ENCODE data around the gene SLC26A4.

The SLC26A4 gene

GRCh38 chr7:107694386-107694785, 33.8 kb downstream of the SLC26A4 start:
- DNase-seq (ENCODE audit: low read depth in 2 of 2, low spot score in 1 of 2), result no peak

DNA sequence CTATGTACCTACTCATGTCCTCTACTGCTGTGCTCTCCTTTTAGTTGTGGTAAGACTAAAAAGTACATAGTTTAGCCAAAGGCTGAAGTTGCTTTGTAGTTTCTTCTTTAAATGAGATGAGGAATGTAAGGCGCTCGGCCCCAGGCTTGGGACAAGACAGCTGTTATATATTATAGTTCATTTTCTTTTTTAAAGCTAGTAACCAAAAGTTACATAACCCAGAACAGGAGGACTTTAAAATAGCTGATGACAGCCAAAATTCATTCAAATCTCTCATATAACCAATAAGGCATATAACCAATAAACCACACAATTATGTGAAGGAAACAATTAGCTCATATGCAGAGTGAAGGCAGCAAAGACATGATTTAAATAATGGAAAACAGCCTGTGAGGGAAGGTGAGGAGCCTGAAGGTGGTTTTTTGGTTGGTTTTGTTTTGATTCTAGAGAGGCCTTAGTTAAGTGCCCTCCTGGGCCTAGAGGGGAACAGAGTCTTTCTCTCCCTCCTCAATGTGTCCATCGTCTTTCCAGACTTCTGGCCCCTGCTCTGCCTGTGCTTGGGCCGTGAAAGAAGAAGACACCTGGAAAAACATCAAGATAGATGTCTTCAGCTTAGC, 35.8 kb downstream of the SLC26A4 start:
- no peak for DNase-seq (ENCODE audit: low read depth in 2 of 2, low spot score in 1 of 2)

DNA sequence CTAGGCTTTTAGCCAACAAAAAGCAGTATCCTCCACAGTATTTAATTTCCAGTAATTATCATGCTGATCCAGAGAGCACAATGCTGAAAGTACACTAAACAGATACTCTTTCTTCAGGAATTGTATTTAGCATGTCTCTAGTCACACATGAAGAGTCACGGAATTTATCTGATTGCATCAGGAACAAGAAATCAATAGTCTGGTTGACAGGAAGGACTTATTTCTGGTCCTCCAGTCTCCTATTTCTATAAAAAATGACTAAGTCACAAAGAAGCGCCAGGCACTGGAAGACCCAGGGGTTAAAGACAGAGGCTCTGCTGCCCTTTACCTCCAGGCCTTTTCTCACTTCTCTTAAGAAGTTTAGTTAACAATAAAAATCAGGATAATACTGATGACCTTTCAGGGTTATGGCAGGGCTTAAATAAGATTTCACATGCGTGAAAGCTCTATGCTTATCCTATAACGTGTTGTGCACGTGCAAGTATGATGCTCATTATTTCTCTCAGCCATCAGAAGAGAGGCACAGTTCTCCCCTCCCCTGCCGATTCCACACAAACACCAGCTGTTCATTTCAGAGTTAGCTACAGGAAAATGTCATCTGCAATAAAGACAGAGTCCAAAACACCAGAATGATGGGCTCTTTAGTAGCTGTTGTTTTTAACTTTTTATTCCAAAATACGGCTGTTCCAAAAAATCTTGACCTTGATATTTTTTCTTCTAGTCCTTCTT, 36.9 kb downstream of the SLC26A4 start:
- no peak for DNase-seq (ENCODE audit: low read depth in 2 of 2, low spot score in 1 of 2)

- no peak for DNase-seq (ENCODE audit: low read depth in 2 of 2, low spot score in 1 of 2)
Observed at GRCh38 chr7:107700570-107700969, 39.9 kb downstream of the SLC26A4 start.

GRCh38 chr7:107701191-107701590, 40.6 kb downstream of the SLC26A4 start:
- DNase-seq (ENCODE audit: low read depth in 2 of 2, low spot score in 1 of 2), result no peak

- no peak for DNase-seq (ENCODE audit: low read depth in 2 of 2, low spot score in 1 of 2)
Observed at GRCh38 chr7:107703219-107703618, 42.6 kb downstream of the SLC26A4 start.

DNA sequence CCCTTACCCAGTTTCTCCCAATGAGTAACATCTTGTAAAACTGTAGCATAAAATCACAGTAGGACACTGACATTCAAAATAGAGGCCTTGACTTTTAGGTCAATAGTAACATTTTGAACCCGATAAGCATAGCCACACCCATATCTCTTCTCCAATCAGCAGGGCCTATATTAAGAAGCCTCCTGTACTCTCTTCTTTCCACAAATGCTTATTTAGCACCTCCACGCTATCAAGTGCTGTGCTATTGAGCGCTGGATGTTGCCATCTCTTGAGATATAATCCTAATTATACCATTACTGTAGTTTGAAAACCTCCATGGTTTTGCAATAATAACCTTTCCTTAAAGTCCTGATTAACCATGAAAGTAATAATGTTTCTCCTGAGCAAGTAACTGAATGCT, 43.2 kb downstream of the SLC26A4 start:
- no peak for DNase-seq (ENCODE audit: low read depth in 2 of 2, low spot score in 1 of 2)

GRCh38 chr7:107708956-107709355, 48.3 kb downstream of the SLC26A4 start:
- DNase-seq (ENCODE audit: low read depth in 2 of 2, low spot score in 1 of 2), result no peak

- no peak for DNase-seq (ENCODE audit: low read depth in 2 of 2, low spot score in 1 of 2)
Observed at GRCh38 chr7:107711301-107711700, 50.7 kb downstream of the SLC26A4 start.

- DNase-seq (ENCODE audit: low read depth in 2 of 2, low spot score in 1 of 2), result no peak
Observed at GRCh38 chr7:107712025-107712424, 51.4 kb downstream of the SLC26A4 start.

- DNase-seq (ENCODE audit: low read depth in 2 of 2, low spot score in 1 of 2), result no peak
Observed at GRCh38 chr7:107712896-107713295, 52.3 kb downstream of the SLC26A4 start.

- DNase-seq (ENCODE audit: low read depth in 2 of 2, low spot score in 1 of 2), result no peak
Observed at GRCh38 chr7:107715531-107715930, 54.9 kb downstream of the SLC26A4 start.

DNA sequence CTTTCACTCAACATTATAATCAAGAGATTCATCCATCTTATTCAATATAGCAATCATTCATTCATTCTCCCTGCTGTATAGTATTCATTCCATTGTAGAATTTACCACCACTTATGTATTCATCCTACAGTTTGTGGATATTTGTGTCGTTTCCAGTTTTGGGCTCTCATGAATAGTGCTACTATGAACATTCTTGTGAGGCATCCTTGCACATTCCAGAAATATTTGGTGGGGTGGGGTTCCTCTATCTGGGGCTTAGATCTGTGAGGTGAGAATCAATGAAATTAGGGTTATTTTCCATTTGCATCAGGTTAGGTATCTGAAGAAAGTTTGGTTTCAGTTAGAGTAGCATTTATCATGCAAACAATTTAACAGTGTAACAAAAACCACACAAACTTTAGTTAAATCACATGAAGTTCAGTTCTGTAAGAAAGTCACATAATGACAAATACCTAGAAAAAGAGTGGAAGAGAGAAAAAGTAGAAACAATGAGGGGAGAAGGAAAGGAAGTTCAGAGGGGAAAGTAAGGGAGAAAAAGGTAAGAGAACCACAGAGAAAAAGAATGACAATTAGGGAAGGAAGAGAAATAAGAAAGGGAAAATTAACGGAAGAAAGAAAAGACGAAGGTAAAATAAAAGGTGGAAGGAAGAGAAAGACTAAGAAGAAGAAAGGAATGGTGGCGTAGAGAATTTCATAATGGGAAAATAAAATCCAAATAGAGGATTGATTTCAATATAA, 58.0 kb downstream of the SLC26A4 start:
- DNase-seq (ENCODE audit: low read depth in 2 of 2, low spot score in 1 of 2), result no peak

GRCh38 chr7:107721286-107721685, 60.7 kb downstream of the SLC26A4 start:
- no peak for DNase-seq (ENCODE audit: low read depth in 2 of 2, low spot score in 1 of 2)

DNA sequence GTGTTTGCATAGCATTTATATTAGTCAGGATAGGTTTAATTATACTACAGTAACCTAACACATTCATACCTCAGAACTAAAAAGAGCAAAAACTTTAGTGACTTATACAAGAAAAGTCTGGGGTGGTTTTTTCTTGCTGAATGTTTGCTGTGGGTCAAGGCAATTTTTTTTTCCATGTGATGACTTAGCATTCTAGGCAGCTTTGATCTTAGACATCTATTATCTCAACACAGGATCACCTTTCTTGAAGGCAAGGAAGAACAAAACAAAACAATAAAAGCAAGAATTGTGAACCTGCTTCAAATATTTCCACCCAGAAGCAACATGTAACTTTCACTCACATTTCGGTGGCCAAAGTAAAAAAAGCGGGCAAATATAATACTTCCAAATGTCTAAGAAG, 62.6 kb downstream of the SLC26A4 start:
- DNase-seq (ENCODE audit: low read depth in 2 of 2, low spot score in 1 of 2), result no peak

DNA sequence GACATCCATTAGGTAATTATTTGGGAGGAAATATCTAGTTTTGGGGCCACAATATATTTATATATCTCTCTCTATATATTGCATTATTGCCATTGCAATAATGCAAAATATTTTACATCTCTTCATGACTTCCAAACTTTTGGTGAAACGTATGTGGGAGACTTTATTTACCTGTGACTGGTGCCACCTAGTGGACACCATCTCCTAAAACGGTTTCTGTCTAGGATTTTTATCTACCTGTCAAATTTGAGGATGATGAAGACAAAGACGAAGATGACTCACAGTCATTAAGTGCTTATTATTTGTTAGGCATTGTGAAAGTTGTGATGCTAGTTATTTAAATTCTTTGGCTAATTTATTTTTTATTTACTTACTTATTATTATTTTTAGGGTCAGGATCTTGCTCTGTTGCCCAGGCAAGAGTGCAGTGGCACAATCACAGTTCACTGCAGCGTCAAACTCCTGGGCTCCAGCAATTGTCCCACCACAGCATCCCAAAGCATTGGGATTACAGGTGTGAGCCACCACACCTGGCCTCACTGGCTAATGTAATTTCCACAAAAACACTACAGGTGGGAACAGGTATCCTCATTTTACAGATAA, 64.6 kb downstream of the SLC26A4 start:
- DNase-seq (ENCODE audit: low read depth in 2 of 2, low spot score in 1 of 2), result peak in 1 of 2 donors; percentile 8

DNA sequence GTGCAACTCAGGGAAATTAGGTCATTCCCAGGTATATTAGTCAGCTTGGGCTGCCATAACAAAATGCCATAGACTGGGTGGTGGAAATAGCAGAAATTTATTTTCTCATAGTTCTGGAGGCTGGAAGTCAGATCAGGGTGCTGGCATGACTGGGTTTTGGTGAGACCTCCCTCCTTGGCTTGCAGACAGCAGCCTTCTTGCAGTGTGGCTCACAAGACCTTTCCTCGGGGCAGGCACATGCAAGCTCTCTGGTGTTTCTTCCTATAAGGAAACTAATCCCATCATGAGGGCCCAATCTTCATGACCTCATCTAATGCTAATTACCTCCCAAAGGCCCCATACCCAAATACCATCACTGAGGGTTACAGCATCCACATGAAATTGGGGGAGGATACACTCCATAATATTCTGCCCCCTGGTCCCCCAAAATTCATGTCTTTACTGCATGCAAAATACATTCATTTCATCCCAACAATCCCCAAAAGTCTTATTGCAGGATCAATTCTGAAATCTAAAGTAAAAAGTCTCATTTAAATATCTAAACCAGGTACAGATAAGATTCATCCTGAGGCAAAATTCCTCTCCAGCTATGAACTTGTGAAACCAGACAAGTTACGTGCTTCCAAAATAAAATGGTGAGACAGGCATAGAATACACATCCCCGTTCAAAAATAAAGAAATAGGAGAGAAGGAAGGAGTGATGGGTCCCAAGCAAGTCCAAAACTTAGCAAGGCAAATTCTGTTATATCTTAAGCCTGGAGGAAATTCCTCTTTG, 65.9 kb downstream of the SLC26A4 start:
- no peak for DNase-seq (ENCODE audit: low read depth in 2 of 2, low spot score in 1 of 2)

- DNase-seq (ENCODE audit: low read depth in 2 of 2, low spot score in 1 of 2), result no peak
Observed at GRCh38 chr7:107728276-107728675, 67.6 kb downstream of the SLC26A4 start.

- DNase-seq (ENCODE audit: low read depth in 2 of 2, low spot score in 1 of 2), result no peak
Observed at GRCh38 chr7:107742678-107743566, 82.3 kb downstream of the SLC26A4 start.

Measured in stimulated activated CD8-positive, alpha-beta memory T cell treated with anti-CD3 and anti-CD28 coated beads, Interleukin-4, amount 100 ng/mL, for 1 hour (primary cell).